NB4 (cell line): ENCODE data around the gene THG1L.

Experiments used
- POLR2A ChIP-seq: IDR thresholded peaks from 2 replicates; pipeline ENCODE4 v1.6.1; 2011; ENCODE audit warnings: mild to moderate bottlenecking; ENCODE audit not compliant: insufficient read length; ENCODE audit errors: extremely low read depth
- TF ChIP-seq, protein P1 (sequence below): IDR thresholded peaks from one replicate; pipeline ENCODE4 v1.5.1; 2012; ENCODE audit warnings: low read depth, low read length

DNA sequence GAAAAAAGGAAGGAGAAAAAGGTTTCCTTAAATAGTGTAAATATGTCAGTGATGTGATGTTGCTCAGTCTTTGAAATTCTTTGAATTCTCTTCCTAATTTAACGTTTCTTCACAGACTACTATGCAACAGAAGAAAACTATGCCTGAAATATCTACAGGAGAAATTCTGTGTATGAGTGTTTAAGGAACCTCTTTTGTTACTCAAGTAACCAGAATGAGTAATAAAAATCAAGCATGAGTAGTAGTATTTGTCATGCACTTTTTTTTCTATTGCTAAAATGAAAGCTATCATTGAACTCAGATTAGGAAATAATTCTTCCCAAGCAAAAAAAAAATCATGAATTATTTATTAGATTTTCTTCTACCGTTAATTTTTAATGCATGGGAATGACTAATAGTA is 20.3 kb upstream of the THG1L start:
- TF ChIP-seq, protein P1, sequence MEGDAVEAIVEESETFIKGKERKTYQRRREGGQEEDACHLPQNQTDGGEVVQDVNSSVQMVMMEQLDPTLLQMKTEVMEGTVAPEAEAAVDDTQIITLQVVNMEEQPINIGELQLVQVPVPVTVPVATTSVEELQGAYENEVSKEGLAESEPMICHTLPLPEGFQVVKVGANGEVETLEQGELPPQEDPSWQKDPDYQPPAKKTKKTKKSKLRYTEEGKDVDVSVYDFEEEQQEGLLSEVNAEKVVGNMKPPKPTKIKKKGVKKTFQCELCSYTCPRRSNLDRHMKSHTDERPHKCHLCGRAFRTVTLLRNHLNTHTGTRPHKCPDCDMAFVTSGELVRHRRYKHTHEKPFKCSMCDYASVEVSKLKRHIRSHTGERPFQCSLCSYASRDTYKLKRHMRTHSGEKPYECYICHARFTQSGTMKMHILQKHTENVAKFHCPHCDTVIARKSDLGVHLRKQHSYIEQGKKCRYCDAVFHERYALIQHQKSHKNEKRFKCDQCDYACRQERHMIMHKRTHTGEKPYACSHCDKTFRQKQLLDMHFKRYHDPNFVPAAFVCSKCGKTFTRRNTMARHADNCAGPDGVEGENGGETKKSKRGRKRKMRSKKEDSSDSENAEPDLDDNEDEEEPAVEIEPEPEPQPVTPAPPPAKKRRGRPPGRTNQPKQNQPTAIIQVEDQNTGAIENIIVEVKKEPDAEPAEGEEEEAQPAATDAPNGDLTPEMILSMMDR, result no peak
- no peak for TF ChIP-seq POLR2A
